RWPE2 (cell line): ENCODE data around the gene EXOC3L1.

Source experiments
- ATAC-seq: fragments of 200-7000 bp; cut with Tn5 transposase; 3 replicates; pipeline ENCODE4 v1.9.1; 2021; ENCODE audit warnings: low read depth
- DNase-seq: peaks from one replicate; pipeline ENCODE4 v3.0.0-alpha.2; 2020; ENCODE audit warnings: low spot score
- H3K27ac ChIP-seq: fragments of 450-650 bp; 2 replicates; pipeline ENCODE4 v1.5.1; 2017; ENCODE audit warnings: mild to moderate bottlenecking; ENCODE audit not compliant: poor library complexity, severe bottlenecking
- H3K27me3 ChIP-seq: fragments of 250-450 bp; sonication (Bioruptor Pico); 2 replicates; pipeline ENCODE4 v1.5.1; 2021; ENCODE audit warnings: mild to moderate bottlenecking, moderate library complexity; ENCODE audit not compliant: insufficient read depth, poor library complexity, severe bottlenecking
- H3K36me3 ChIP-seq: fragments of 250-450 bp; sonication (Bioruptor Pico); 2 replicates; pipeline ENCODE4 v1.5.1; 2020; ENCODE audit warnings: low read depth, mild to moderate bottlenecking, moderate library complexity
- H3K4me1 ChIP-seq: fragments of 250-450 bp; sonication (Bioruptor Pico); 2 replicates; pipeline ENCODE4 v1.5.1; 2021; ENCODE audit warnings: mild to moderate bottlenecking, moderate library complexity; ENCODE audit not compliant: insufficient read depth, poor library complexity, severe bottlenecking
- H3K4me3 ChIP-seq: fragments of 250-450 bp; sonication (Bioruptor Pico); 2 replicates; pipeline ENCODE4 v1.5.1; 2021; ENCODE audit warnings: mild to moderate bottlenecking, moderate library complexity; ENCODE audit not compliant: severe bottlenecking
- H3K9me3 ChIP-seq: fragments of 250-450 bp; sonication (Bioruptor Pico); 2 replicates; pipeline ENCODE4 v1.5.1; 2021; ENCODE audit warnings: mild to moderate bottlenecking, moderate library complexity; ENCODE audit not compliant: severe bottlenecking
- CTCF ChIP-seq: fragments of 450-650 bp; IDR thresholded peaks from one replicate; pipeline ENCODE4 v1.5.1; 2017; ENCODE audit warnings: mild to moderate bottlenecking, moderate library complexity; ENCODE audit not compliant: poor library complexity, severe bottlenecking

EXOC3L1 gene

GRCh38 chr16:67167588-67167987 lies 22.3 kb downstream of the EXOC3L1 start:
- Histone ChIP-seq H3K27ac (no peak overlapping the region), H3K4me1 (peaks cover 12% of the 10 kb centered on the region), H3K4me3 (no peak overlapping the region), H3K36me3 (no peaks in the 10 kb centered on the region), H3K9me3 (no peaks in the 10 kb centered on the region), H3K27me3 (no peaks in the 10 kb centered on the region)
- TF ChIP-seq CTCF, result no peak
- ATAC-seq, result no peak
- DNase-seq, result no peak

- no peaks in the 10 kb centered on the region for H3K27me3 ChIP-seq
- TF ChIP-seq CTCF, result no peak
- peaks cover 12% of the 10 kb centered on the region for H3K4me1 ChIP-seq
- no peaks in the 10 kb centered on the region for H3K9me3 ChIP-seq
- no peak overlapping the region for H3K27ac ChIP-seq
- DNase-seq (no peak), ATAC-seq (no peak)
- no peaks in the 10 kb centered on the region for H3K36me3 ChIP-seq
- H3K4me3 ChIP-seq, result no peak overlapping the region
Observed at GRCh38 chr16:67166598-67167168, 23.3 kb downstream of the EXOC3L1 start.

- Histone ChIP-seq H3K4me1 (peaks cover 9% of the 10 kb centered on the region), H3K27me3 (no peaks in the 10 kb centered on the region), H3K4me3 (no peak overlapping the region), H3K36me3 (no peaks in the 10 kb centered on the region), H3K27ac (no peak overlapping the region), H3K9me3 (no peaks in the 10 kb centered on the region)
- no peak for DNase-seq
- no peak for TF ChIP-seq CTCF
- no peak for ATAC-seq
Observed at GRCh38 chr16:67166110-67166547, 23.8 kb downstream of the EXOC3L1 start.

- DNase-seq, result no peak
- H3K27me3 ChIP-seq, result no peaks in the 10 kb centered on the region
- peaks cover 4% of the 10 kb centered on the region for H3K4me1 ChIP-seq
Observed at GRCh38 chr16:67165121-67166078, 24.5 kb downstream of the EXOC3L1 start.

More at GRCh38 chr16:67165121-67166078, 24.5 kb downstream of the EXOC3L1 start:
- Histone ChIP-seq H3K9me3 (no peaks in the 10 kb centered on the region), H3K27ac (no peak overlapping the region), H3K36me3 (no peaks in the 10 kb centered on the region), H3K4me3 (no peak overlapping the region)
- TF ChIP-seq CTCF, result no peak
- no peak for ATAC-seq
